Measurements from ENCODE around the gene CYP2R1.

CYP2R1 gene, protein sequence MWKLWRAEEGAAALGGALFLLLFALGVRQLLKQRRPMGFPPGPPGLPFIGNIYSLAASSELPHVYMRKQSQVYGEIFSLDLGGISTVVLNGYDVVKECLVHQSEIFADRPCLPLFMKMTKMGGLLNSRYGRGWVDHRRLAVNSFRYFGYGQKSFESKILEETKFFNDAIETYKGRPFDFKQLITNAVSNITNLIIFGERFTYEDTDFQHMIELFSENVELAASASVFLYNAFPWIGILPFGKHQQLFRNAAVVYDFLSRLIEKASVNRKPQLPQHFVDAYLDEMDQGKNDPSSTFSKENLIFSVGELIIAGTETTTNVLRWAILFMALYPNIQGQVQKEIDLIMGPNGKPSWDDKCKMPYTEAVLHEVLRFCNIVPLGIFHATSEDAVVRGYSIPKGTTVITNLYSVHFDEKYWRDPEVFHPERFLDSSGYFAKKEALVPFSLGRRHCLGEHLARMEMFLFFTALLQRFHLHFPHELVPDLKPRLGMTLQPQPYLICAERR

DNA sequence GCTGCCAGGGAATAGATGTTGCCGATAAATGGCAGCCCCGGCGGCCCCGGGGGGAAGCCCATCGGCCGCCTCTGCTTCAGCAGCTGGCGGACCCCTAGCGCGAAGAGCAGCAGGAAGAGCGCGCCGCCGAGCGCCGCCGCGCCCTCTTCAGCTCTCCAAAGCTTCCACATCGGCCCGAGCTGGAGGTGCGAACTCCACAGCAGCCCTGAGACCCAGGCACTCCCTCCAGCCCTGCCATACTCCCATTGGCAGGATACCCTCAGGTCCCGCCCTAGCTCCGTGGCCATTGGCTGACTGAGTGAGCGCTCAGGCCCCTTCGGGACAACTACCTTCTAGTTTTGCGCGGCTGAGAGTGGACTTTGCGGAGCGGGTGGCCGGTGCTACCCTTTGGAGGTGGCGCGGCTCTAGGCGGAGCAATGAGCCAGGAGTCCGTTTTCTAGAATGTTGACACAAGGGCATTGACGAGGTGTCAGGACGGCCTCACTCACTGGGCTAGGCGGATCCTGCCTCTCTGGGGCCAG lies at the start of gene CYP2R1:
Gene CYP2R1 (minus strand): TSS at position 196 of the 521 bp plus-strand sequence. CDS start 26 bp downstream, at position 170.
- H3K4me3 ChIP-seq = peak within 1 kb of the TSS; percentile 65 to 83 (median 70)
- peak within 1 kb of the TSS; percentile 78 to 90 (median 86) for H3K9ac ChIP-seq
- H3K4me2 ChIP-seq = peak within 1 kb of the TSS; percentile 83 to 96 (median 92)
- TF ChIP-seq Cebpa-rat (IDR thresholded peaks at IDR 0.05) = no peak
- H3K9me3 ChIP-seq (replicated peaks in 1 of 11) = peaks cover 0 to 7% (median 0%) of the 10 kb centered on the region in 11 experiments; a peak in 2 of 22 replicates
- H4K20me1 ChIP-seq = peaks cover 0 to 14% (median 0%) of the 10 kb centered on the region in 11 experiments; a peak in 3 of 22 replicates
- H3K27me3 ChIP-seq = no peaks in the 10 kb centered on the region
- H3K4me1 ChIP-seq = peaks cover 31 to 85% (median 55%) of the 10 kb centered on the region in 10 experiments
- H3K36me3 ChIP-seq = no peaks in the 10 kb centered on the region
- H3K27ac ChIP-seq = peak within 1 kb of the TSS; percentile 82 to 94 (median 87)

DNA sequence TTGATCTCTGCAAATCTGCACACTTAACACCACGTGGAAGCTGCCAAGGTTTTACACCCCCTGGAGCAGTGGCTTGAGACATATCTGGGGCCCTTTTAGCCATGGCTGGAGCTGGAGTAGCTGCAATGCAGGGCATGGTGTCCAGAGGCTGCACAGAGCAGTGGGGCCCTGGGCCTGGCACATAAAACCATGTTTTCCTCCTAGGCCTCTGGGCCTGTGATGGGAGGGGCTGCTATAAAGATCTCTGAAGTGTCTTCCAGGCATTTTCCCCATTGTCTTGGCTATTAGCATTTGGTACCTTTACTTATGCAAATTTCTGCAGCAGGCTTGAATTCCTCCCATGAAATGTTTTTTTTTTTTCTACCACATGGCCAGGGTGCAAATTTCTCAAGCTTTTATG lies 46.9 kb upstream of the CYP2R1 start:
- H3K36me3 ChIP-seq = peaks cover 0 to 11% (median 0%) of the 10 kb centered on the region in 11 experiments; a peak in 2 of 22 replicates
- H3K27me3 ChIP-seq = no peaks in the 10 kb centered on the region
- H3K4me1 ChIP-seq = no peaks in the 10 kb centered on the region
- no peak overlapping the region for H3K4me3 ChIP-seq
- H4K20me1 ChIP-seq = no peaks in the 10 kb centered on the region
- TF ChIP-seq Cebpa-rat (IDR thresholded peaks at IDR 0.05) = no peak
- H3K4me2 ChIP-seq = no peak overlapping the region
- H3K9ac ChIP-seq = no peak overlapping the region
- H3K9me3 ChIP-seq (replicated peaks in 1 of 11) = peaks cover 10 to 31% (median 15%) of the 10 kb centered on the region in 11 experiments
- no peak overlapping the region for H3K27ac ChIP-seq

DNA sequence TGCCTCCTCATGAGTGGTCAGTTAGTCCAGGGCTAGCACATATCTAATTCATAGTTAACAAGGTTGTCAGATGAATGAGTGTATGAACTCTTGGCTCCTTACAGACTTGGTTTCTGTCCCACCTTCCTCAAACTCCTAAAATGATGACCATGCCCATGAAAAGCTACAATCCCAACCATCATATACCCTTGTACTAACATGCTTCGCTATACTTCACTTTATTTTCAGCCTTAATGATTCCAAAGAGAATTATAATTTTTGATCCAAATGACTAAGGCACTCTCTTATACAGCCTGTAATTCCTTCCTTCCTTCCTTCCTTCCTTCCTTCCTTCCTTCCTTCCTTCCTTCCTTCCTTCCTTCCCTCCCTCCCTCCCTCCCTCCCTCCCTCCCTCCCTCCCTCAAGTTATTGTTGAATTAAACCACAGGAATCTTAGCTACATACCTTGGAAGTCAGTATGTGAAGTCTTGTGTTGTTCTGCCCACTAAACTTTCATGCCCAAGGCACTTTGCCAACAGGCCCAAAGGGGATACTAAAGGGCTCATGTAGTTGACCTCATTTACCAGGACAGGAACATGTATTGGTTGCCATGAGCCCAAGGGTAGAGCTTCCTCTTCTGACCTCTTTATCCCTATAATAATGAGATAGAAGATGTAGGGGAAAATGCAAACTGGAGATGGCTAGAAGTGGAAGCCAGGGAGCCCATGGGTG lies 42.8 kb upstream of the CYP2R1 start:
- no peak overlapping the region for H3K27ac ChIP-seq

DNA sequence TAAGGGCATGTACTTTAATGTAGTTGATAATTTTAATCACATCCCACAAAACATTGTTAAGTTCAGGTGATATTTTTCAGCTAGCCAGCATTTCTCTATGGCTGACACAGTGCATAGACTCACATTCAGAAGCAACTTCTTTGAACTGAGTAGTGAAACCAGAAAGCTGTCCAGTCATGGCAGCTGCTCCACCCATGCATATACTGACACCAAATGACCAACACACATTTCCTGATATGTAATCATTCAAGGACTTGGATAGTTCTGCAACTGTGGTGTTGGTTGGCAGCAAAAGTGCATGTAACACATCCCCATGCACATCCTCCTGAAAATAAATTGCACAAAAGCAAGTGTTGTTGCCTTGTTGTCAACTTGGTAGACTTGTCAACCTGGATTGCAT lies 40.4 kb upstream of the CYP2R1 start:
- Histone ChIP-seq H3K9ac (no peak overlapping the region), H3K9me3 (replicated peaks in 1 of 11) (peaks cover 17 to 31% (median 24%) of the 10 kb centered on the region in 11 experiments; a peak in 21 of 22 replicates), H3K36me3 (no peaks in the 10 kb centered on the region; a peak in 1 of 22 replicates), H3K27ac (no peak overlapping the region), H3K4me1 (no peaks in the 10 kb centered on the region), H3K4me2 (no peak overlapping the region), H3K4me3 (no peak overlapping the region), H3K27me3 (no peaks in the 10 kb centered on the region), H4K20me1 (no peaks in the 10 kb centered on the region)
- no peak for TF ChIP-seq Cebpa-rat (IDR thresholded peaks at IDR 0.05)

More for the DNA sequence above, 42.8 kb upstream of the CYP2R1 start:
- no peak overlapping the region for H3K4me2 ChIP-seq
- H3K36me3 ChIP-seq = peaks cover 0 to 11% (median 0%) of the 10 kb centered on the region in 11 experiments; a peak in 2 of 22 replicates
- no peak overlapping the region for H3K4me3 ChIP-seq
- H3K9ac ChIP-seq = no peak overlapping the region
- H3K9me3 ChIP-seq (replicated peaks in 1 of 11) = peaks cover 10 to 29% (median 16%) of the 10 kb centered on the region in 11 experiments
- H4K20me1 ChIP-seq = no peaks in the 10 kb centered on the region
- H3K27me3 ChIP-seq = no peaks in the 10 kb centered on the region
- TF ChIP-seq Cebpa-rat (IDR thresholded peaks at IDR 0.05) = no peak
- H3K4me1 ChIP-seq = no peaks in the 10 kb centered on the region

DNA sequence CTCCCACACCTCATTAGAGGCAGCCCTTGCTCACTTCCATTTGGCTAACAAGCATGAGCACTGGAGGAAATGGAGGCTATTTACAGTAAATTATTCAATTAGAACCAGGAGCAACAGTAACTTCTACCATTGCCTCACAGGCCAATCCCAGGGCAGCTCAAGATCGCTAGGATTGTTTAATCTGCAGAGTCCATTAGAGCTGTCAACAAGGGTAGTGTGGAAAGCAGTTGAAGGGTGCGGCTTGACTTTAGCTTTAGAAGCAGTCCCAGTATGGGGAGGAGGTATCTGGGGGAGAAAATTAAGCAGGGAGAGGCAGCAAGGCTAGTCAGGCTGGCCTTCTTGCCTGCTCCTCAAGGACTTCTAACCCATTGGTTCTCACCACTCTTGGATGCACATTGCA lies 38.3 kb upstream of the CYP2R1 start:
- no peak overlapping the region for H3K4me2 ChIP-seq
- H3K27me3 ChIP-seq = no peaks in the 10 kb centered on the region
- H3K4me1 ChIP-seq = no peaks in the 10 kb centered on the region
- no peak overlapping the region for H3K9ac ChIP-seq
- no peaks in the 10 kb centered on the region for H4K20me1 ChIP-seq
- H3K36me3 ChIP-seq = peaks cover 0 to 5% (median 0%) of the 10 kb centered on the region in 11 experiments; a peak in 1 of 22 replicates
- no peak for TF ChIP-seq Cebpa-rat (IDR thresholded peaks at IDR 0.05)
- peaks cover 17 to 36% (median 24%) of the 10 kb centered on the region in 11 experiments; a peak in 21 of 22 replicates for H3K9me3 ChIP-seq (replicated peaks in 1 of 11)
- no peak overlapping the region for H3K4me3 ChIP-seq
- H3K27ac ChIP-seq = no peak overlapping the region

DNA sequence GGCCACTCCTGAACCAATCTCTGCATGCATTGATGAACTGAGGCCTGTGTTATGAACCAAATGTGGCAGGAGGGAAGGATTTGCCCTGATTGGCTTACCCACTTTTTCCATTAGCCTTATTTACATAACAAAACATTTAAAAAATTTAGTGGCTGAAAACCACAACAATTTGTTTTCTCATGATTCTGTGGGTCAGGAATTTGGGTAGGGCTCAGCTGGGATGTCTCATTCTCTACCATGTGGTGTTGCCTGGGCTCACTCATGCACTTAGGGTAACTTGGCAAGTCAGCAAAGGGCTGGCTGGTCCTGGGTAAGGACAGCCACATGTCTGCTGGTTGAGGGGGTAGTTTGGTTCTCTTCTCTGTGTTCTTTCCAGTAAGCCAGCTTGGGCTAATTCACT lies 35.1 kb upstream of the CYP2R1 start:
- no peak for TF ChIP-seq Cebpa-rat (IDR thresholded peaks at IDR 0.05)
- peaks cover 17 to 30% (median 22%) of the 10 kb centered on the region in 11 experiments; a peak in 21 of 22 replicates for H3K9me3 ChIP-seq (replicated peaks in 1 of 11)
- no peak overlapping the region for H3K9ac ChIP-seq
- no peak overlapping the region for H3K4me3 ChIP-seq
- no peaks in the 10 kb centered on the region for H4K20me1 ChIP-seq
- H3K4me2 ChIP-seq = no peak overlapping the region
- H3K27ac ChIP-seq = no peak overlapping the region
- no peaks in the 10 kb centered on the region for H3K27me3 ChIP-seq
- no peaks in the 10 kb centered on the region for H3K4me1 ChIP-seq
- peaks cover 0 to 5% (median 0%) of the 10 kb centered on the region in 11 experiments; a peak in 1 of 22 replicates for H3K36me3 ChIP-seq

DNA sequence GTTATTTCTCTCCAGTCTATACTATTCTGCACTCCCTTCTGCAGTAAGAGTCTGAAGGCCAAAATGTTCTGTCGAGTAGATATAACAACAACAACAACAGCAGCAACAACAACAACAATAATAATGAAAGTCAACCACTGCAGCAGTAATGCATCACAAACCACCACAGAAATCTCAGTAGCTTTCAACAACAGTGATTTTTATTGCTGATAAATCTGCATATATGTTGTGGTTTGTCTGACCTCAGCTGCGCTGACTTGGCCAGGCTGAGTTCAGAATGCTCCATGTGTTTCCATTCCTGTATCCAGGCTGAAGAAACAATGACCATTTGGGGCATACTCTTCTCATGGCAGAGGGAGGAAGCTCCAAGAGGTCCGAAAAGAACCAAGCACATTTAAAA lies 32.3 kb upstream of the CYP2R1 start:
- H3K4me1 ChIP-seq = no peaks in the 10 kb centered on the region
- H3K4me3 ChIP-seq = no peak overlapping the region
- no peak for TF ChIP-seq Cebpa-rat (IDR thresholded peaks at IDR 0.05)
- peaks cover 0 to 5% (median 0%) of the 10 kb centered on the region in 11 experiments; a peak in 1 of 22 replicates for H3K36me3 ChIP-seq
- H3K27me3 ChIP-seq = no peaks in the 10 kb centered on the region
- H4K20me1 ChIP-seq = no peaks in the 10 kb centered on the region
- H3K9ac ChIP-seq = no peak overlapping the region
- H3K27ac ChIP-seq = no peak overlapping the region
- no peak overlapping the region for H3K4me2 ChIP-seq
- peaks cover 16 to 26% (median 20%) of the 10 kb centered on the region in 11 experiments; a peak in 21 of 22 replicates for H3K9me3 ChIP-seq (replicated peaks in 1 of 11)

DNA sequence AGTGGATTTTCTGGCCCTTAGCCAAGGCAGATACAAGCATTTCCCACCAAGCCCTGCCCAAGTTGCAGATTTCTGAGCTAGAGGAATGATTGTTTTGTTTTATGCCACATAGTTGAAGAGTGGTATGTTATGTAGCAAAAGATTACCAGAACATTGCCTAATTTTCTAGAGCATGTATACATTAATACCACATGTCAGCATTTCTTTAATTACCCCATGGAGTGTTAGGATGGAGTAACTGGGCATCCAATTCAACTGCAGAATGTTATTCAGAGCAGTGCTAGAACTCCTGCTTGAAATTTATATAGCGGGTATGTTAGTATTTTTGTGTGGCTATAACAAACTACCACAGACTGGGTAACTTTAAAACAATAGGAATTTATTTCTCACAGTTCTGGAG lies 24.4 kb upstream of the CYP2R1 start:
- no peaks in the 10 kb centered on the region for H4K20me1 ChIP-seq
- H3K4me3 ChIP-seq = no peak overlapping the region
- no peaks in the 10 kb centered on the region for H3K27me3 ChIP-seq
- no peak overlapping the region for H3K27ac ChIP-seq
- H3K4me1 ChIP-seq = no peaks in the 10 kb centered on the region
- peaks cover 0 to 13% (median 7%) of the 10 kb centered on the region in 11 experiments; a peak in 11 of 22 replicates for H3K9me3 ChIP-seq (replicated peaks in 1 of 11)
- no peak for TF ChIP-seq Cebpa-rat (IDR thresholded peaks at IDR 0.05)
- H3K9ac ChIP-seq = no peak overlapping the region
- H3K4me2 ChIP-seq = no peak overlapping the region
- peaks cover 0 to 20% (median 0%) of the 10 kb centered on the region in 11 experiments; a peak in 2 of 22 replicates for H3K36me3 ChIP-seq

DNA sequence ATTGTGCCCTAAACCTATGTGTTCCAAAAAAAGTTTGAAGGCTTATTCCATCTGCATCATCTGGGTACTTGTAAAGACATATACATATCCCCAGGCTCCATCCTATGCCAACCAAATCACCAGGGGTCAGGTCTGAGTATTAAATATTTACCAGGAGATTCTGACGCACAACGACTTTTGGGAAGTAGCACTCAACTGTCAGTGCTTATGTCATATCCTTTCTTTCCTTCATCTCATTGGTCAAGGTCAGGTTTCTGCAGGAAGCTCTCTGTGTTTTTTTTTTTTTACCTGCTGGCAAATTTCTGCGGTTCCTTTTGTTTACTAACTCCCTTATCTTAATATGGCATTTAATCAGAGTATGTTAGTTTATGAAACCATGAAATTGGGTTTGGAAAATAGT lies 22.5 kb upstream of the CYP2R1 start:
- Histone ChIP-seq H3K36me3 (peaks cover 0 to 20% (median 0%) of the 10 kb centered on the region in 11 experiments; a peak in 2 of 22 replicates), H4K20me1 (no peaks in the 10 kb centered on the region), H3K4me3 (no peak overlapping the region), H3K9ac (no peak overlapping the region), H3K4me1 (no peaks in the 10 kb centered on the region), H3K4me2 (no peak overlapping the region), H3K27ac (no peak overlapping the region), H3K9me3 (replicated peaks in 1 of 11) (peaks cover 0 to 13% (median 7%) of the 10 kb centered on the region in 11 experiments; a peak in 11 of 22 replicates), H3K27me3 (no peaks in the 10 kb centered on the region)
- TF ChIP-seq Cebpa-rat (IDR thresholded peaks at IDR 0.05) = no peak

All from BLaER1 treated with 17β-estradiol and CSF1 and Interleukin-3, amounts not matched to agents 10 nM and 100 nM (cell line).